Activated effector memory CD4-positive, alpha-beta T cell treated with Interleukin-2 at 50 U/mL for 16 hours (primary cell): ENCODE results near the gene PSMB11.

Experiments used
- DNase-seq: peaks from one replicate; pipeline ENCODE4 v3.0.0-alpha.2; 2020

The PSMB11 gene

DNA sequence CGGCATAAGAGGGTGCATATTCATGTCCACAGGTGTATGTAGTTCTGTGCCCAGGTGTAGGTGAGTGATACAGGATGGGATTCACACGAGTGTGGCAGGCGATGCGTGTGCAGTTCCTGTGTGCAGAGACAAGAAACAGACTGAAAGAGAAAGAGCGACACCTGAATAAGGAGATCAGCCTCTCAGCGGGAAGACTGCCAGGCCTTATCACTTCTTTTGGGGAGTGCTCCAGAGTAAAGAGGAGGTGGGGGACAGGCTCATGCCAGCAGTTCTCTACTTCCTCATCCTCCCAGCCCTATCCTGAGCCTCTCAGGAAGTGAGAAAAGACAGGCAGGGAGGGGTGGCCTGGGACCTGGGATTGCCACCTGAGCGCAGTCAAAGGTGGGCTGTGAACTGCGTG, 2.8 kb downstream of the PSMB11 start:
- DNase-seq, result no peak

DNA sequence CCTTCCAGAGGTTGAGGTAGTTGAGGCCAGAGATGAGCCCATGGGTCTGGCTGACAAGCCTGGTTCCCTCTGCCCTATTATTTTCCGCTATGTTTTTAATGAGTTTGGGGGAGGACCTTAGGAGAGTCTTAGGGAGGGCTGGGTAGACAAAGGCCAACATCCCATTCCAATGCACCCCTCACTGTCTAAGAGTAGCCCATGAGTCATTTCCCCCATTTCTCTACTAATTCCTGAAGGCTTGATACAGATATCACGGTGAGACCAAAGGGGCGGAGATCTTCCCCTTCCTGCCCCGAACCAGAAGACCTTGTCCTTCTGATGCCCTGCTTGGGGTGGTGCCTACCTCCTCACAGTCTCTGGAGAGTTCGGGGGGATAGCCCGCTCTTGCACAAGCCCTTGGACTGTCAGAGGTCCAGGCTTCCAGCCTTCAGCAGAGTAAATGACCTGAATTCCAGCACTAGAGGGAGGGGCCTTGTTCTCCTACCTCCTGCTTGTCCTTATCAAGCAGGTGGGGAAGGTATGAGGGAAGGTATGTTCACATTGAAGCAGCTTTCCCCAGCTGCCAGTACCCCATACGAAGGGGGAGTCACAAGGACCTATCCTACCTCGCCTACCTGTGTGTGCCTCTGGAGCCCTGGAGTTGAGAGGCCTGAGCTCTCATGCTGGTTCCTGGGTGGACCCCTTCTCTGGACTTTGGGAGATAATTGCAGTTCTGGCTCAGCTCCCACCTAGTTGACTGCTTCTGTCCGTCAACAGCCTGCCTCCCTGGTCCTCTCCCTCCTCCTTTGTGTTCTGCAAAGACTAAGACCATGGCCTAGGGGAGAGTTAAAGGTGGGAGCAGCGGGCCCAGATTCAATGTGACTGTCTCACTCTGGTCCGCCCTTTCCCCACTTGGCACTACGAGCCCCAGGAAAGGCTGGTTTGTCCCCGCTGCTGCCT, 3.7 kb downstream of the PSMB11 start:
- no peak for DNase-seq

DNA sequence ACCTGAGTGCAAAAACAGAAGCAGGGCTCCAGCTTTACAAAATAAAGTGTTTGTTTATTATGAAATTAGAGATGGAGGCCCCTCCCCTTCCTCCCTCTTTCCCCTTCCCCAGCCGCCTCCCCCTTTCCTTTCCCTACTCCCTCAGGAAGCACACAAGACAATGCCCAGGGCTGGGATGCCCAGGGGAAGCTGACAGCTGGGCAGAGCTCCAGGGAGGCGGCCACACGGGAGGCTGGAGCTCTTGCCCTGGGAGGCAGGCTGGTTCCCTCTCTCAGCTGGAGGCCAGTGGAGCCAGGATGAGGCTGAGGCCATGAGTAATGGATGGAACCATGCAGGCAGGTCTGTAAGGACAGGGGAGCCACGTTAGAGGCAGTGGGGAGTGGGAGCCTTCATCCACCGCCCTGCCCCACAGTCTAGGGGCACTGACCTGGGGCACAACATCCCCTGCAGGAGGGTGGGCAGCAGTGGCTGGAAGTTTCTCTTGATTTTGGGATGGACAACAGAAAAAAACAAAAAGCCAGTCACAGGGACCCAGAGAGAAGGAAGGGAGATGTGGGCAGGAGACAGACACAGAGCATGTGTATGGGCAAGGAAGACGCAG, 5.1 kb downstream of the PSMB11 start:
- no peak for DNase-seq

DNA sequence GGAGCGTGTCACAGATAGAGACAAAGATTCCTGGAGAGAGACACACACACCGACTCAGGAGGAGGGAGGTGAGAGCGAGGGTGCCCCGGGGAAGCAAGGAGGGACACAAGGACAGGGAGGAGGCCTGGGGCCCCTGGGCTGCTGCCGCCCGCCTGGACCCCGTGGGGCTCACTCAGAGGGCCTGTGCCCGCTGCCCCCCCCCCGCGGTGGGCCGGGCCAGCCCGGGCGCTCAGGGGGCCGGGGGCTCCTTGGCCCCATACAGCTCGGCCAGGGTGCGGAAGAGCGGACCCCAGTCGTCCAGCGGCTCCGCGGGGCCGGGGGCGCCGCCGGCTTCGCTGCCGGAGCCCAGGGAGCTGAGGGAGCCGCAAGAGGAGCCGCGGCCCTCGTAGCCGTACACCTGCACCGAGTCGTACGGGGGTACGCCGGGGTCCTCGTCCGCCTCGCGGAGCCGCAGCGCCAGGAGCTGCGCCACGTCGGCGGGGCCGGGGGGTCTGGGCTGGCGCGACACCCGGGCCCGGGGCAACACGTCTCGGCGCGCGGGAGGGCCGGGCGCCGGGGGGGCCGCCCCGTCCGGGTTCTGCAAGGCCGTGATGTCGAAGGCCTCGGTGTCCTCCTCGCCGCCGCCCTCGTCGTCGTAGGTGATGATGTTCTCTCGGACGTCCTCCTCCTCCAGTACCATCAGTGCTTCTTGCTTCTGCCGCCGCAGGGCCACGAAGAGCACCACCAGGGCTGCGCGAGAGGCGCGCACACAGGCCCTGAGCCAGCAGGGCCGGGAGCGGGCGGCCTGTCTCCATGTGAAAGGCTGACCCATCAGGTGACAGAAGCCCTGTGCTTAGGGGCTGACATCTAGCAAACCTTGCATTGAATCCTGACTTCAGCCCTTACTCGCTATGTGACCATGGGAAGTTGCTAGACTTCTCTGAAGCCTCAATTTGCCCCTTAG, 6.0 kb downstream of the PSMB11 start:
- DNase-seq, result no peak

DNA sequence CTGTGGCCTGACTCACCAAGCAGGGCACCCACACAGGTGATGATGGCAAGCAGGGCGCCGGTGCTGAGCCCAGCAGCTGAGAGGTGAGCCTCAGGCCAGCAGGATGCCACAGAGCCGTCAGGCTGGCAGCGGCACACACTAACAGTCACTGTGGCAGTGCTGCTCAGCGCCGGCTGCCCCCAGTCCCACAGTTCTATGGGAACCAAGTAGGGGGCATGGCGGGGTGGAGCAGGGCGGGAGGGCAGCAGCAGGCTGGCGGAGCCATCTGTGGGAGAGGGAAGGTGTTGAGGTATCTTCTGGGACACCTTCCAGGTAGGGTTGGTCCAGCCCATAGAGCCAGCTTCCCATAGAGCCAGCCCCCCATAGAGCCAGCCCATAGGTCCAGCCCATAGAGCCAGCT, 7.0 kb downstream of the PSMB11 start:
- DNase-seq, result no peak

DNA sequence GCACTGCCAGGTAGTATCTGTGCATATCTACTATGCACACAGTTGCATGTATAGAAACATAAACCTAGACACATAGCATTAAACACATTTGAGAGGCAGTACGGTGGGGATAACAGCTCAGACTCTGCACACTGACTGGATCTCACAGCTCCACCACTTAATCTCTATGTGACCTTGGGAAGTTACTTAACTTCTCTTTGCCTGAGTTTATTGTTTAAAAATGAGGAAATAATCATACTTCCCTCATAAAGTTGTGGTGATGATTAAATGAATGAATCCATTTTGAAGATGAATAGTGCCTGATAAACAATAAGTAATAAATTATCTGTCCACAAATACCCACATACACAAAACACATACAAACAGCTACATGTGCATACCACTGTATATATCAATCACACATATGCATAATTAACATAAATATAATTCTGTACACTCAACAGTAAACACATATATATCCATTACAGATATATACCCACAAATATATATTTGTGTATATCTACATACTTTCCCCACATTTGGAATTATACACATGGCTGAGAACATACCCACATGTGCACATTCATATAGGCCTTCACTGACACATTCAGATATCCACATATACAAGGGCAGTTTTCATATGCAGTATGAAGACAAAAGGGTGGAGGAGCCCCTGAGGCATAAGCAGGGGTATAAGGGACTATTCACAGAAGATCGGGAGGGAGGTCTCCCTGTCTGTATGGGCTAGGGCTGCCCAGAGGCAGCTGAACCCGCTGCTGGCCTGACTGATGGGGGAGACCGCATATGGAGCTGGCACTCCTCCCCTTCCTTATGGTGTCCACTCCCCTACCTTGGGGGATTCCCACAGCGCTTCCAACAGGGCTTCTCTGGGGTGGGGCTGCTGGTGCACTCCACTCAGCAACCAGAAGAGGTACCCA, 9.4 kb downstream of the PSMB11 start:
- DNase-seq, result no peak

DNA sequence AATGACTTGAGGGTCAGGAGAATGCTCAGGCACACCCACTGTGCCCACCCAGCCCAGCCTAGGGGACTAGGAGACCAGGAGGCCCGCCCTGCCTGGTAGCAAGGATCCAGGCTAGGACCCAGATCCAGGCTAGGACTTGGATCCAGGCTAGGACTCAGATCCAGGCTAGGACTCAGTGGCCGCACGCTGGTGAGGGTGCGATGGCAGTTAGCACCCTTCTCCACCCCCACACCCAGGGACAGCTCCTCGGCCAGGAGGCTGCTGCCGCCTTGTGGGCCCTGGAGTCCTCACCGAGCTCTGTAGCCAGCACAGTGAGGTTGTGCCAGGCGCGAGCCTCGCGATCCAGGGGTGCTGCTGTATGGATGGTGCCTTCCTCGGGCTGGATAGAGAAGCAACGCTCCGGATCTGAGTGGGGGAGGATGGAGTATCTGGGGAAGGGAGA, 10.2 kb downstream of the PSMB11 start:
- DNase-seq, result no peak

DNA sequence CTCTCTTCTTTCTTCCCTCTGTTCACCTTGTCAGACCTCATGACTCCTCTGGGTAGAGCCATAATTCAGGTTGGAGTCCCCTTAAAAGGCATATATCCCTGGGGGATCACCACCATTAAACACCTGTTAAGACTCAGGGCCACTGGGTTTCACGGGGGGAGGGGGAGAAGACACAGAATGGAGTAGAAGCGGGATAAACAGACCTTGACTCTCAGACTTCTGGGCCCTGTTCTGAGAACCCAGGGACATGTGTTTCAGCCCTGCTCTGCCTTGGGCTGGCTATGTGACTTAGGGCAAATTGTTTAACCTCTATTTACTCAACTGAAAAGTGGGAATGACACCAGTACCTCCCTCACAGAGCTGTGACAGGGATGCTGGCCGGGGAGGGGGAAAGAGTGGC, 10.7 kb downstream of the PSMB11 start:
- DNase-seq, result no peak

DNA sequence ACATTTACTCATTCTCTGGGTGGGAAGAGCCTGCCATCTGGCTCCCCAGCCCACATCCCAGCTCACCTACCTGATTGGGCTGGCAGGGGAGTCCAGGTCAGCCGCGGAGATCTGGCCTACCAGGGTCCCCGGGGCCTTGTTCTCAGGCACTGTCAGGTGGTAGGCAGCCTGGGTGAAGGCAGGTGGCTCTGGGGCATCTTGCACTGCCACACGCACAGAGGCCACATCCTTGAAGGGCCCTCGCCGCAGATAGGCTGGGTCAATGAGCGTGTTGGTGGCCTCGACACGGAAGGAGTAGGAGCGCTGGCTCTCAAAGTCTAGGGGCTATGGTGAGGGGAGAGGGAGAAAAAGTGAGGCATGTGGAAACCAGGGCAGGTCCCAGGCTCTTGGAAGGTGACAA, 11.4 kb downstream of the PSMB11 start:
- DNase-seq, result no peak

DNA sequence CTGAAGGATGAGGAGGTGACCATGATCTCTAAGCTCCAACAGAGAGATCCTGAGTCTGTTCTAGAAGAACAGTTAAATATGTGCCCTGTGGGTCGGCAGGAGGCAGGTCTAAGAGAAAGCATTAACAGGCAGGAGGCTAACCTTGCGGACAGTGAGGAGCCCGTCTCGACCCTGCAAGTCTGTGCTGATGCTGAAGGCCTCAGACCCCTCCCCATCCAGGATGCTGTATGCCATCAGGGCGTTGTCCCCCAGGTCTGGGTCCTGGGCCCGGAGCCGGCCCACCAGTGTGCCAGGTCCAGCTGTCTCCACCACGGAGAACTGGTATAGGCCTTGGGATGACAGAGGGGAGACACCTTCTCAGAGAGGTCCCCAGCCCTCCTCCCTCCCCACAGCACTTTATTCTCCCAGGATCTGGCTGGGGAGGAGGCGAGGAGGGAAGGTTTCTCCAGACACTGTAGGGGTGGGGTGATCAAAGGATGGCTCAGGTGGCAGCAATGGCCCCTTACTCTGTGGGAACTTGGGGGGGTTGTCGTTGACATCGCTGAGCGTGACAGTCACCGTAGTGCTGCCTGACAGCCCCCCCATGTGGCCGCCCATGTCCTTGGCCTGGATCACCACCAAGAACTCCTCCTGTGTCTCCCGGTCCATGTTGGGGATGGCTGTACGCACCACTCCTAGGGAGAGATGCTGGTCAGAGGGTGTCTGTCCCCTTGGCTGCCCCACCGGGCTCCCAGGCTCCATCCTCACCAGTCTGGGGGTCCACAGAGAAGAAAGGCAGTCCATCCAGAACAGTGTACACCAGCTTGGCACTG, 12.2 kb downstream of the PSMB11 start:
- no peak for DNase-seq

DNA sequence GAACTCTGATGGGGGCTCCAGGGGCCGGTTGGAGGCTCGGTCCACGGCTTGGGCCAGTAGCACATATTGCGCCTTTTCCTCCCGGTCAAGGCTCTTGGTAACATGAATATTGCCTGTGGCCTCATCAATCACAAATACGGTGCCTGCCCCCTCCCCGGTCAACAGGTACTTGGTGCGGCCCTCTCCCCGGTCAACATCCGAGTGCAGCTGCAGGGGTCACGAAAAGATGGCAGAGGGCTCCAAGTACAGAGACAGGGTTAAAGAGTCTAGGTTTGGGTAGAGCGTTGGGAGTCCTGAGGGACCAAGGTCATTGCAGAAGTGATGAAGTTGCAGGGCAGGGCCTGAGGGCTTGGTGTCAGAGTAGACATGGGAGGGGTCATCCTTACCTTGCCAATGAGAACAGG, 13.1 kb downstream of the PSMB11 start:
- no peak for DNase-seq

DNA sequence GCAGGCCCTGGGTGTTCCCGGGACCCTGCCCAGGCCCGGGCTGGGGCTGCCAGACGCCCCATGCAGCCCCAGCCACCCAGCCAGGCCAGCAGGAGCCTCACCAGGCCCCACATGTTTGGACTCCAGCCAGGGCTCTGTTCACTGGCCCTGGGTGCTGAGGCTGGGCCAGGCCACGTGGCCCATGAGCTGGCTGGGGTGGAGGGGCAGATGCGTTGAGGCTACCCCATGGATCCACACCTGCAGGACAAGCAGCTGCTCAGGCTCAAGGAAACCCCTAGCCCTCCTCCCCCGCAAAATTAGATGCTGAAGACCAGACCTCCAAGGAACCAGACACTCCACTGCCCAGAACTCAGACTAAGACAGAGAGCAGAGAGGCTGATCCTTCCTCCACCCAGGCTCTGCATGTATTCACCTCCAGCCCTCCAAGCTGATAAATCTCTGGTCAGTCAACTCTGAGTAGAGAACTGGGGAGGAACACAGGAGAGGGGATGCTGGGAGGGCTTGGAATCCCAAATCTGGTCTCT, 13.7 kb downstream of the PSMB11 start:
- DNase-seq, result no peak

DNA sequence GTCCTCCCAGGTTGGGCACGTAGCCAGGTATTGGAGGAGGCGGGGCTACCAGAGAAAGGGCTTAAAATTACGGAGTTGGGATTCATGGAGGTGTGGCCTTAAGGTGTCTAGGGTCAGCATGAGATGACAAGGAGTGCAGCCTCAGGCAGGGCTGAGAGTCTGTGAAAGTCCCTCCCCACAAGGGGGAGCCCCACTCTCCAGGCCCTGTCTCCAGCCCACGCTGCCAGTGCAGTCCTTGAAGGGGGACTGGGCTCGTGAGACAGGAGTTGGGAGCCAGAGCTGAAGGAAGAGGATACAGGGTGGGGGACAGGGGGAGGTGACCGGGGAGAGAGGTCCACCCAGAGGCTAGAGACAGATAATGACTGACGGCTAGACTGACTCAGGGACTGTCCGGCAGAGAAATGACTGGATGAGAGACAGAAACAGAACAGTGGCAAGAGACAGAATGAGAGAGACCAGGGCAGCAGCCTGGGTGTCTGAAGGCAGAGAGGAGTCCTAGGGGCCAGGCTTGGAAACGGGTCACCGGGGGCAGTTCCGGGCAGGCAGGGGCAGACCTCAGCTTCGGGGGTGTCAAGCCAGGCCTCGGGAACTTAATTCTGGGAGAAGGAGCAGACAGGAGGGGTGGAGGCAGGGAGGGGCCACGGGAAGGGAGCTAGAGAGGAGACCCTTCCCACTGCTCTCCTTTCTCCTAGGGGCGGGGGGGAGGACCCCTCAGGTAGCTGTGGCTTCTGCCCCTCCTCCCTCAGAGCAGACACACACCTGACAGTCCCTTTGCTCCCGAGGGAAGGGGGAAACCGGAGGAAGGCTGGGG, 14.3 kb downstream of the PSMB11 start:
- peak; percentile 54 for DNase-seq

DNA sequence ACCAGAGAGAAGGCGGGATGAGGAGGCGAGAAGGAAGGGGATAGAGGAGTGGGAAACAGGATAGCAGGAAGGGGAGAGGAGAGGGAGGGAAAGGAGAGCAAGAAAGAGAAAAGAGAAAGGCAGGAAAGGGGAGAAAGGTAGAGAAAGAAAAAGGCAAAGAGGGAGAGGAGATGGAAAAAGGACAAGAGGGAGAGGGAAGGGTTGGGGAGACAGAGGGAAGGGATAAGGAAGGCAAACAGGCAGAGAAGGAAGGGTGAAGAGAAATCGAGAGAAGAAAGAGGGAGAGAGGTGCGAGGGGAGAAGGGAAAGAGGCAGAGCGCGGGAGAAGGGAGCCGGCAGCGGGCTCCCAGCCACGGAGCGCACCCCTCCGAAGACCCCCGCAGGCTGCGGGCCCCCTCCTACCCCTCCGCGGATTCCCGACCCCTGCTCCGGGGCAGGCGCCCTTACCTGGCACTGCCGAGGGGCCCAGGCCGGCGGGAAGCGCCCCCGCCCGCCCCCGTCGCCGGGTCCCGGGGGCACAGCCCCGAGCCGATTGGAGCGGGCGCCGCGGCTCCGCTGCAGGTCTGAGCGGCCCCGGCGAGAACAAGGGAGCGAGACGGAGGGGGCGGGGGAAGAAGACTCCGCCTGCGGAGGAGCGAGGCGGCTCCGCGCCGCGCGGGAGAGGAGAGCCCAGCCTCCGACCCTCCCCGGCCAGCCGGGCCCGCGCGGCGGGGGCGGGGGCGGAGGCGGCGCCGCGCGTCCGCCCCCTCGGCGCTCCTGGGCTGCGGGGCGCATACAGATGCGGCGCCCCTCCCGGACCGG, 15.1 kb downstream of the PSMB11 start, which contains the start of gene CDH24:
TSS of gene CDH24 (minus strand) at position 565 of the 801 bp plus-strand sequence. CDS start 1,787 bp downstream, outside the sequence.
- DNase-seq, result peak; percentile 59

DNA sequence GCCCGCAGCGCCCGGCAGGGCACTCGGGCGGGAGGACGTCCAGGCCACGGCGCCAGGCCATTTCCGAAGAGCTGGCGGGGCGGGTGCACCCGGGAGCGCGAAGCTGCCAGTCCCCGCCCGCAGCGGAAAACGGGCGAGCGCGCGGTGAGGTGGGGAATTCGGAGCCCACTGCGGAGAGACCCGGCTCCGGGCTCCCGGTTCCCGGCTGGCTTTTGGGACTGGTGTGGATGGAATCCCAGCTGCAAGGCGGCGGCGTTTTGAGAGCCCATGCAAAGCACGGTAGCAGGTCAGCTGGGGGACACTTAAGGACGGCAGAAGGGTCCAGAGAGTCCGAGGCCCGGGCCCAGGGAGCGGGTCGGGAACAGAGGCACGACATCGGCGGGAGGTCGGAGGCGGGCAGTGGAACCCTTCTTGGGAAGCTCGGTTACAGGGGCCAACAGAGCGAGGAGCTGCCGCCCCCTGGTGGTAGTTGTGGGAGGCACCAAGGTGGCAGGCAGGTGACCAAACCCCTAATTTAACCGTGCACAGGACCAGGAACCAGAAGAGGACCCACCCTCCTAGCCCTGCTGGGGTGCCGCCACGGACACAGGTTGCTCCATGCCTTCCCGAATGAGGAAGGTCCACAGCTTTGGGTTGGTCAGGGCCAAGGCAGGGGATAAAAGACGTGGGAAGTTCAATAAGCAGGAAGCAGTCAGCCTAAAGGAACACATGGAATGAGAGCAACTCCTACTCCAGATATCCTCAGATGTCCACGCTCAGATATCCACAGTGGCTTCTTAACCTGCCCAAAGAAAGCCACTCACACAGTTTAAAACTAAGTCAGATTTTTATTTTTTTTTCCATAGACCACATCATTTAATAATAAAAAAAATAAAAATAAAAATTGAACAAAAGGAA, 16.0 kb downstream of the PSMB11 start:
- peak; percentile 77 for DNase-seq

DNA sequence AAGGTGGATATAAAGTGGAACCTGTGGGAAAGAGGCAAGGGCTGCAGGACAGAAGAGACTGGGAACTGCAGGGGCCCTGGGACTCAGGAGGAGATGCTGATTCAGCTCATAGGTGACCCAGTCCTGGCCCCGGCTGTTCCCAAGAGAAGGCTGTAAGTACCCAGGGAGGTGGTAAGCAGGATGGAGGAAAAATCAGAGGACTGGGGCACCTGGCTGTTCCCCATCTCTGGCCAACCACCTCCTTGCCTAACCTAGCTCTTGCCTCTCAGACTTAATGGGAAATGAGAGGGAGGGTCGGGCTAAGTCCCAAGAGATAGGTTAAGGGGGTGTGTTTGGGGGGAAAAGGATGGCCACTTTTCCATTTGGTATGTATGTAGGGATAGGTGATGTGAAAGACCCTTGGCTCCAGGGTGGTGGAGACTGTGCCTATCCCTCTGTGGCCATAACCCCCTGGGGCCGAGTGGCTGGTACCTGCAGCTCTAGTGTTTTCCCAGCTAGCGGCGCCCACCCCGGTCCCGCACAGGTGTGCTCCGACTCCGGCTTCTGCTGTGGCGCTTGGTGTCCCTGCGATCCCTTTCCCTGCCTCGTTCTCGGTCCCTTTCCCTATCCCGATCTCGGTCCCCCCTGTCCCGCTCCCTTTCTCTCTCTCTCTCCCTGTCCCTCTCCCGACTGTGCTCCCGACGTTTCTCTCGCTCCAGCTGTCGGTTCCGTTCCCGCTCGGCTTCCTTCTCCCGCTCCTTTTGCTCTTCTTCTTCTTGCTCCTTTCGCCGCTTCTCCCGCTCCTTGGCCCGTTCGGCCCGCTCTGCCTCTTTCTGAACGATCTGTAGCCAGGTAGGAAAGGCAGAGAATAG, 16.9 kb downstream of the PSMB11 start:
- no peak for DNase-seq
